WTC11 (cell line): ENCODE measurements around the gene NUAK1.

Source experiments
- CREB1 ChIP-seq: sonication (generic); formaldehyde crosslinking; IDR thresholded peaks from 2 replicates; pipeline ENCODE4 v1.8.0; 2023; ENCODE audit warnings: mild to moderate bottlenecking, missing genetic modification reagents
- CTCF ChIP-seq: fragments of 200-600 bp; IDR thresholded peaks from 2 replicates; pipeline ENCODE4 v1.8.0; 2022; ENCODE audit warnings: antibody characterized with exemption
- IRF2 ChIP-seq: sonication (generic); formaldehyde crosslinking; IDR thresholded peaks from 2 replicates; pipeline ENCODE4 v1.8.0; 2022; ENCODE audit warnings: low read depth, missing genetic modification reagents, borderline replicate concordance
- JUN ChIP-seq: sonication (generic); formaldehyde crosslinking; IDR thresholded peaks from 2 replicates; pipeline ENCODE4 v1.8.0; 2023; ENCODE audit warnings: mild to moderate bottlenecking, missing genetic modification reagents
- KAT7 ChIP-seq: sonication (generic); formaldehyde crosslinking; IDR thresholded peaks from 2 replicates; pipeline ENCODE4 v1.8.1; 2023; ENCODE audit warnings: missing genetic modification reagents, mild to moderate bottlenecking, borderline replicate concordance
- ZNF121 ChIP-seq: sonication (generic); formaldehyde crosslinking; IDR thresholded peaks from 2 replicates; pipeline ENCODE4 v1.8.0; 2023; ENCODE audit warnings: missing genetic modification reagents
- ZNF232 ChIP-seq: sonication (generic); formaldehyde crosslinking; IDR thresholded peaks from 2 replicates; pipeline ENCODE4 v1.8.0; 2022; ENCODE audit warnings: mild to moderate bottlenecking, missing genetic modification reagents
- ZNF416 ChIP-seq: fragments of 250-450 bp; sonication (Bioruptor Pico); IDR thresholded peaks from 2 replicates; pipeline ENCODE4 v1.9.0; 2021; ENCODE audit warnings: mild to moderate bottlenecking, inconsistent platforms
- ZNF425 ChIP-seq: fragments of 250-450 bp; sonication (Bioruptor Pico); conservative IDR thresholded peaks from 2 replicates; pipeline ENCODE4 v1.9.0; 2021; ENCODE audit warnings: mild to moderate bottlenecking

GRCh38 chr12:106134294-106134949 lies 4.3 kb downstream of the NUAK1 start:
- TF ChIP-seq CTCF (no peak), KAT7 (CRISPR knock-in tag) (no peak), IRF2 (CRISPR knock-in tag) (no peak), CREB1 (no peak), ZNF425 (no peak), JUN (CRISPR knock-in tag) (no peak), ZNF121 (no peak), ZNF232 (CRISPR knock-in tag) (no peak), ZNF416 (CRISPR knock-in tag) (no peak)
